SK-N-SH (cell line): Measurements from ENCODE around the gene RECK.

Experiments used
- CTCF ChIP-seq: fragments of 200-600 bp; sonication (generic); IDR thresholded peaks from 2 replicates; pipeline ENCODE4 v1.6.1; 2017; ENCODE audit warnings: antibody characterized with exemption, mild to moderate bottlenecking, moderate library complexity
- EP300 ChIP-seq, 2 experiments: IDR thresholded peaks; 2 replicates each; pipeline versions ENCODE4 v1.4.0 to v1.6.1; 2012; ENCODE audit warnings: borderline replicate concordance in 1 of 2, low read depth in 1 of 2, low read length in 1 of 2
- EZH2phosphoT487 ChIP-seq: fragments of 200-600 bp; sonication (generic); IDR thresholded peaks from 2 replicates; pipeline ENCODE4 v1.6.1; 2017; ENCODE audit warnings: low read depth, mixed run types, mild to moderate bottlenecking, antibody characterized with exemption, moderate library complexity, borderline replicate concordance
- MAX ChIP-seq: IDR thresholded peaks from 2 replicates; pipeline ENCODE4 v1.4.0; 2012; ENCODE audit warnings: low read depth
- MXI1 ChIP-seq: IDR thresholded peaks from 2 replicates; pipeline ENCODE4 v1.6.1; 2012; ENCODE audit warnings: mild to moderate bottlenecking, low read depth, low read length, improper control_type of control experiment
- NFIC ChIP-seq: IDR thresholded peaks from 2 replicates; pipeline ENCODE4 v1.4.0; 2012; ENCODE audit warnings: borderline replicate concordance
- NRF1 ChIP-seq: IDR thresholded peaks from 2 replicates; pipeline ENCODE4 v1.6.1; 2012; ENCODE audit warnings: low read depth, mild to moderate bottlenecking, low read length
- POLR2AphosphoS5 ChIP-seq: IDR thresholded peaks from 2 replicates; pipeline ENCODE4 v1.6.1; 2012; ENCODE audit warnings: low read depth, low read length
- REST ChIP-seq: IDR thresholded peaks from 2 replicates; pipeline ENCODE4 v1.6.1; 2012; ENCODE audit warnings: mild to moderate bottlenecking, low read depth, low read length, moderate library complexity
- USF2 ChIP-seq: fragments of 150-350 bp; IDR thresholded peaks from 2 replicates; pipeline ENCODE4 v1.6.1; 2017; ENCODE audit warnings: antibody characterized with exemption, low read length, low read depth, borderline replicate concordance

GRCh38 chr9:36164989-36165388, 128.3 kb downstream of the RECK start:
- TF ChIP-seq POLR2AphosphoS5, result no peak
- TF ChIP-seq REST, result no peak
- no peak for TF ChIP-seq CTCF
- no peak for TF ChIP-seq NFIC
- TF ChIP-seq USF2, result no peak
- TF ChIP-seq EZH2phosphoT487, result no peak
- TF ChIP-seq MXI1, result no peak
- TF ChIP-seq MAX, result no peak
- no peak for TF ChIP-seq EP300 (IDR thresholded peaks at IDR 0.05; ENCODE audit: borderline replicate concordance in 1 of 2, low read depth in 1 of 2, low read length in 1 of 2)
- TF ChIP-seq NRF1, result no peak
